DND-41 (cell line): ENCODE data around the gene ADSS1.

Source experiments
- EZH2 ChIP-seq: IDR thresholded peaks from 3 replicates; pipeline ENCODE4 v1.6.1; 2012; ENCODE audit warnings: borderline replicate concordance, low read depth, mild to moderate bottlenecking, moderate library complexity, low read length, inconsistent platforms; ENCODE audit not compliant: severe bottlenecking
- TF ChIP-seq, protein P1 (sequence below): IDR thresholded peaks from 2 replicates; pipeline ENCODE4 v1.5.1; 2012; ENCODE audit warnings: borderline replicate concordance, low read length, moderate library complexity, mild to moderate bottlenecking; ENCODE audit not compliant: poor library complexity, severe bottlenecking; ENCODE audit errors: extremely low read depth

- no peak for TF ChIP-seq EZH2
- TF ChIP-seq, protein P1, sequence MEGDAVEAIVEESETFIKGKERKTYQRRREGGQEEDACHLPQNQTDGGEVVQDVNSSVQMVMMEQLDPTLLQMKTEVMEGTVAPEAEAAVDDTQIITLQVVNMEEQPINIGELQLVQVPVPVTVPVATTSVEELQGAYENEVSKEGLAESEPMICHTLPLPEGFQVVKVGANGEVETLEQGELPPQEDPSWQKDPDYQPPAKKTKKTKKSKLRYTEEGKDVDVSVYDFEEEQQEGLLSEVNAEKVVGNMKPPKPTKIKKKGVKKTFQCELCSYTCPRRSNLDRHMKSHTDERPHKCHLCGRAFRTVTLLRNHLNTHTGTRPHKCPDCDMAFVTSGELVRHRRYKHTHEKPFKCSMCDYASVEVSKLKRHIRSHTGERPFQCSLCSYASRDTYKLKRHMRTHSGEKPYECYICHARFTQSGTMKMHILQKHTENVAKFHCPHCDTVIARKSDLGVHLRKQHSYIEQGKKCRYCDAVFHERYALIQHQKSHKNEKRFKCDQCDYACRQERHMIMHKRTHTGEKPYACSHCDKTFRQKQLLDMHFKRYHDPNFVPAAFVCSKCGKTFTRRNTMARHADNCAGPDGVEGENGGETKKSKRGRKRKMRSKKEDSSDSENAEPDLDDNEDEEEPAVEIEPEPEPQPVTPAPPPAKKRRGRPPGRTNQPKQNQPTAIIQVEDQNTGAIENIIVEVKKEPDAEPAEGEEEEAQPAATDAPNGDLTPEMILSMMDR: no peak
Observed at GRCh38 chr14:104745431-104745830, 21.4 kb downstream of the ADSS1 start.
